LNCaP clone FGC (cell line): ENCODE results near the gene CTBP1.
A peak's percentile ranks its signal among the peaks of the same experiment; 100 is the strongest.

Experiments
- DNase-seq: peaks from one replicate; pipeline ENCODE4 v3.0.0-alpha.2; 2011; ENCODE audit warnings: low read depth
- H3K4me3 ChIP-seq: 2 replicates; pipeline ENCODE4 v1.5.1; 2011; ENCODE audit warnings: mild to moderate bottlenecking, low read depth, low read length, control low read depth
- CTCF ChIP-seq: IDR thresholded peaks from 2 replicates; pipeline ENCODE4 v1.5.1; 2012; ENCODE audit warnings: mild to moderate bottlenecking; ENCODE audit not compliant: control insufficient read depth, insufficient read depth; ENCODE audit errors: extremely low read depth

The CTBP1 gene

GRCh38 chr4:1290165-1290977, 41.4 kb upstream of the CTBP1 start:
- H3K4me3 ChIP-seq = peak overlapping the region; percentile 86
- no peak for TF ChIP-seq CTCF
- DNase-seq = no peak

GRCh38 chr4:1289207-1290164, 40.6 kb upstream of the CTBP1 start, which contains the start of gene MAEA:
Gene MAEA, plus strand, starts transcription at chr4:1289891. Its CDS starts 23 bp downstream, at chr4:1289914.
- no peak for TF ChIP-seq CTCF

GRCh38 chr4:1288786-1289185, 39.9 kb upstream of the CTBP1 start:
- peak overlapping the region; percentile 86 for H3K4me3 ChIP-seq
- TF ChIP-seq CTCF = no peak
- no peak for DNase-seq

More at GRCh38 chr4:1289207-1290164, 40.6 kb upstream of the CTBP1 start, which contains the start of gene MAEA:
- peak within 1 kb of the TSS; percentile 86 for H3K4me3 ChIP-seq
- DNase-seq = peak; percentile 89

GRCh38 chr4:1285790-1286553, 37.0 kb upstream of the CTBP1 start:
- no peak overlapping the region for H3K4me3 ChIP-seq
- DNase-seq = no peak

GRCh38 chr4:1285151-1285789, 36.3 kb upstream of the CTBP1 start:
- DNase-seq = no peak
- no peak for TF ChIP-seq CTCF
- no peak overlapping the region for H3K4me3 ChIP-seq

More at GRCh38 chr4:1285790-1286553, 37.0 kb upstream of the CTBP1 start:
- TF ChIP-seq CTCF = no peak

- no peak for DNase-seq
- H3K4me3 ChIP-seq = no peak overlapping the region
- no peak for TF ChIP-seq CTCF
These were observed 34.8 kb upstream of the CTBP1 start for GRCh38 chr4:1283711-1284110.
